ENCODE data around the gene CDON.

- TF ChIP-seq CTCF (IDR thresholded peaks at IDR 0.05) (no peak), POLR2AphosphoS5 (IDR thresholded peaks at IDR 0.05) (no peak), POLR2A (IDR thresholded peaks at IDR 0.05) (no peak)
Observed at GRCh38 chr11:125957618-125958332, 104.9 kb downstream of the CDON start.
